Measurements from ENCODE around the gene KCNIP2. TPM values are rescaled to one million over a fixed set of nuclear protein-coding genes. Genes with fewer than 3 reads are reported as not detected.

The KCNIP2 gene
- total RNA-seq, 1 donor from 2014 or later, result not detected

DNA sequence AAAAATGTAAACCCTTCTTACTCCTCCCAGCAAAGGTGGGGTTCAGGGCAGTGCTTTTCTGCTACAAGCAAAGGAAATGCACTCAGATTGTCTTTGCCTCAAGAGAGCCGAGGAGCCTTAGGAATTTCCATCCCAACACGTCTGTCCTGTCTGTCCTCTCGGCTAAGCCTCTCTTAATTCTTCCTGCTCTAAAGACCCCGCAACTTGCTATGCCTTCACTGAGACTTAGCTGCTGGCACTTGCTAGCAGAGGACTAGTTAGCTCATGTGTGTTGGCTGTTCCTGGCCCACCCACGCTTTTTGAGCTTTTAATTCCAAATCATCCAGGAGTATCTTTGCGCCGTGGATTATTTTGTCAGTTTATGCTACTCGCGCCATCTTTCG lies 59.9 kb downstream of the KCNIP2 start:
- Histone ChIP-seq H3K36me3 (ENCODE audit: control insufficient read depth, insufficient read depth, low read length) (peaks cover 15% of the 10 kb centered on the region), H3K27me3 (ENCODE audit: control insufficient read depth, insufficient read depth, low read length) (no peaks in the 10 kb centered on the region), H3K4me3 (ENCODE audit: low read depth, low read length) (peak overlapping the region; percentile 95)
- TF ChIP-seq, protein P1, sequence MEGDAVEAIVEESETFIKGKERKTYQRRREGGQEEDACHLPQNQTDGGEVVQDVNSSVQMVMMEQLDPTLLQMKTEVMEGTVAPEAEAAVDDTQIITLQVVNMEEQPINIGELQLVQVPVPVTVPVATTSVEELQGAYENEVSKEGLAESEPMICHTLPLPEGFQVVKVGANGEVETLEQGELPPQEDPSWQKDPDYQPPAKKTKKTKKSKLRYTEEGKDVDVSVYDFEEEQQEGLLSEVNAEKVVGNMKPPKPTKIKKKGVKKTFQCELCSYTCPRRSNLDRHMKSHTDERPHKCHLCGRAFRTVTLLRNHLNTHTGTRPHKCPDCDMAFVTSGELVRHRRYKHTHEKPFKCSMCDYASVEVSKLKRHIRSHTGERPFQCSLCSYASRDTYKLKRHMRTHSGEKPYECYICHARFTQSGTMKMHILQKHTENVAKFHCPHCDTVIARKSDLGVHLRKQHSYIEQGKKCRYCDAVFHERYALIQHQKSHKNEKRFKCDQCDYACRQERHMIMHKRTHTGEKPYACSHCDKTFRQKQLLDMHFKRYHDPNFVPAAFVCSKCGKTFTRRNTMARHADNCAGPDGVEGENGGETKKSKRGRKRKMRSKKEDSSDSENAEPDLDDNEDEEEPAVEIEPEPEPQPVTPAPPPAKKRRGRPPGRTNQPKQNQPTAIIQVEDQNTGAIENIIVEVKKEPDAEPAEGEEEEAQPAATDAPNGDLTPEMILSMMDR (IDR thresholded peaks at IDR 0.05; ENCODE audit: insufficient read depth, low read length, severe bottlenecking), result no peak
- DNase-seq (ENCODE audit: low read depth) (peak; percentile 25), FAIRE-seq (no peak)

DNA sequence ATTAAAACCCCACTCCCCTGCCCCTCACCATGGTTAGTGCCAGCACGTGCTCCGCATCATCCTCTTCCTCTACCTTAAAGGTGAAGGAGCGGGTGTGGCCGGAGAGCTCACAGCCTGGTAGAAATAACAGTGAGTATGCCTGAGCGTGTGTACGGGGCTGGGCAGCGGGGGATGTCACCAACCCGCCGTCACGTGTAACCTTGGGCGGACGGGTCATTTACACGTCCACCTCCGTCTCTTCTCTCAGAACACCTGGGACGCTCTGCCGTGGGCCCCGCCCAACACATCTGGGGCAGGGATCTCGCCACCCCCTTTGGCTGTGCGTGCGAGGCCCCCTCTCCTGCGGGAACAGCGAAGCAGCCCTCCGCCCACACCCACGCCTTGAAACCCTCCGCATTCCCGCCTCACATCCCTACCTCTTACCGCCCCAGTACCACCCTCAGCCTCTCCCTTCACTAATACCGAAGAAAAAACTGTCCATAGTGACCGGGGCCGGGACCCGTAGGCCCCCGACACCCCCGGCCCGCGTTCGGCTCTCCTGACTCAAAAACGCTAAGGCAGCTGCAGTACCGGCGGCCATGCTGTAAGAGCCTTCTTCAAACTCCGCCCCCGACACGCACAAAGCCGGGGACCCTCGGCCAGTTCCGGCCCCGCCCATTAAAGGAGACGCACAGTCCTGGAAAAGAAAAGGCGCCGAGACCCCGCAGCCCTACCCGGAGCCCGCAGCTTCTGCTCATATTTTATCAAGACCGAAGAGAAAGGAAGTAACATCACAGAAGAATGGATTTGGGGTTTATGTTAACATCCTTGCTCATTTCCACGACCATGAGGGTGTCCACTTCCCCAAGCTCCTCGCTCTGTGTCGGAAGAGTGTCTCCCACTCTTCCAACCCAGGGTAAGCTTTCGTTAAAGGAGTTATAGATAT lies 60.5 kb downstream of the KCNIP2 start, which contains the start of gene NPM3:
Gene NPM3 (minus strand): TSS at position 636 of the 925 bp plus-strand sequence. CDS start 56 bp downstream, at position 580.
- FAIRE-seq (no peak), DNase-seq (ENCODE audit: low read depth) (peak; percentile 60)
- Histone ChIP-seq H3K4me3 (ENCODE audit: low read depth, low read length) (peak within 1 kb of the TSS; percentile 95), H3K27me3 (ENCODE audit: control insufficient read depth, insufficient read depth, low read length) (no peaks in the 10 kb centered on the region), H3K36me3 (ENCODE audit: control insufficient read depth, insufficient read depth, low read length) (peaks cover 17% of the 10 kb centered on the region)
- TF ChIP-seq, protein P1 (IDR thresholded peaks at IDR 0.05; ENCODE audit: insufficient read depth, low read length, severe bottlenecking), result no peak

DNA sequence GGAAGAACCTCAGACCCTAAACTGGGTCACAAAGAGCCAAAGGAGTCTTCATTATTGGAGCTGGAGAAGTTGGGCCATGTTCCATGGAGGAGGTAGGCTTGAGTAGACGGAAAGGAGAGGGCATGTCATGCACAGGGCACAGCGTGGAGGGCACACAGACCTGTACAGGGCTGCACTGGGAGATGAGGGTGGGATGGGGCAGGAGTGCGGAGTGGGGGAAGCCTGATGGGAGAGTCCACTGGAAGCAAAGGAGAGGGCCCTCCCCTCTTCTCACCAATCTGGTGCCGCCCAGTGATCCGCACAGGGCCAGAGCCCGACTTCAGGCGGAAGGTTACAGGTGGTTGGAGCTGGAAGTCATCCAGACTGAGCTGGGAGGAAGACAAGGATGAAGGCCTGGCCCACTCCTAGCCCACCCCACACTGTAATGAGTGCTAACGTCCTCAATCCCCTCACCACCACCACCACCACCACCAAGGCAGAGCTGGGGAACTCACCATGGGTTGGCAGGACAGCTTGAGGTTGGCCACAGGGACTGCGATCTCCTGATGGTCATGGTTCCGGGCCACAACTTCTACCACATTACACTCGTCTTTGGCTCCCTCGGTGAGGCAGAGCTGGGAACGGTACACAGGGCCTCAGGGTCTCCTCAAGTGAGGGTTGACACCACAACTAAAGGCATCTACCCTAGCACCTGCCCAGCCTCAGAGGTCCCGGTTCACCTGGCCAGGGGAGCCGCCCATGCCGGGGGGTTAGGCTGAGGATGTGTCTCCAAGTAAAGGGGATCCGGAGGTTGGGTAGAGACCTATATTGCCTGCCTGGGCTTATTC lies 61.4 kb downstream of the KCNIP2 start:
- FAIRE-seq (no peak), DNase-seq (ENCODE audit: low read depth) (no peak)
- TF ChIP-seq, protein P1 (IDR thresholded peaks at IDR 0.05; ENCODE audit: insufficient read depth, low read length, severe bottlenecking), result no peak
- peaks cover 14% of the 10 kb centered on the region for H3K36me3 ChIP-seq (ENCODE audit: control insufficient read depth, insufficient read depth, low read length)
- peaks cover 2% of the 10 kb centered on the region for H3K27me3 ChIP-seq (ENCODE audit: control insufficient read depth, insufficient read depth, low read length)
- H3K4me3 ChIP-seq (ENCODE audit: low read depth, low read length), result peak overlapping the region; percentile 95

DNA sequence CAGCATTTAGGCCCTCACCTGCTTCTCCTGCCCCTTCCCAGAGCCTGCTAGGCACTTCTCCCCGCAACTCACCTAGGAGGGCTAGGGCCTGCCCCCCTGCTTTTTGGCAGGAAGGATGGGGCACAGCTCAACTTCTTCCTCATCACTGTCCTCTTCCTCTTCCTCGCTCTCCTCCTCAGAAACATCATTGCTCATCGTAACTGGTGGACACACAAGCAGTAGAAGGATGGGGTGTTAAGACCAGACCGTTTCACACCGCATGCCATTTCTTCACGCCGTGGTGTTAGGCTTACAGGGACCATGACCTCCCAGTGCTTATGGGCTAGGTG lies 62.0 kb downstream of the KCNIP2 start:
- TF ChIP-seq, protein P1 (IDR thresholded peaks at IDR 0.05; ENCODE audit: insufficient read depth, low read length, severe bottlenecking), result no peak
- Histone ChIP-seq H3K36me3 (ENCODE audit: control insufficient read depth, insufficient read depth, low read length) (peaks cover 12% of the 10 kb centered on the region), H3K27me3 (ENCODE audit: control insufficient read depth, insufficient read depth, low read length) (peaks cover 5% of the 10 kb centered on the region), H3K4me3 (ENCODE audit: low read depth, low read length) (no peak overlapping the region)
- DNase-seq (ENCODE audit: low read depth) (no peak), FAIRE-seq (no peak)

DNA sequence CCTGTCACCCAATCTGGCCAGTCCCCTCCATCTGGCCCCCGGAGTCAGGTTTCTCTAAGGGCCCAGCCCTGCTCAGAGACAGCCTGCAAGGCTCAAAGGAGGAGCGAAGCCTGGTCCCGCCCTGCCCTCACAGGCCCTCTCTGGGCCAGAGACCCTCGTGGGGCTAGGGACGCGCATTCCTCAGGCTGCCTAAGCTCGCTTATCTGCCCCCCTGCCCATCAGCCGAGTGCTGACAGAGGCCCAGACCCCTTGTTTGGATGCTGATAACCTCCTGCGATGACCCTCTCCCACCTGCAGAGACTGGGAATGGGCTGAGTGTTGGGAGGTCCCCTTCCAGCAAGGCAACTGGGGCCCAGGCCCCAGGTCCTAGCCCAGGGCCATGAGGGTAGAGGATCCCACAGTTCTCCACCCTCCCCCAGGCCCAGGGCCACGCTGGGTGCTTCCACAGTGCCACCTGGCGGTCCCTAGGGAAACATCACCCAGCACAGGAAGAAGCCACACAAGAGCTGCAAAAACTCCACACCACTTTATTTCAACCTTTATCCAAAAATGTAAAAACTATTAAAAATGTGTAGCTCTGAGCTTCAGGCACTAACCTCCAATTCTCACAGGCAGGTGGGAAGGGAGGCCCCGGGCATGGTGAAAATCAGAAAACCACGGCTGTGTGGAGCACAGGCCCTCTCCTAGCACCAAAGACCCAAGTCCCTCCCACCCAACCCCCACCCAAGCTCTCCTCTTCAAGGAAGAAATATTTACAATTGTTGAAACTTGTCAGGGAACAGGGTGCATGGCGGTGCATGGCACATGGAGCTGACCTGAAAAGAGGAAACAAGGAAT lies 62.6 kb downstream of the KCNIP2 start:
- TF ChIP-seq, protein P1 (IDR thresholded peaks at IDR 0.05; ENCODE audit: insufficient read depth, low read length, severe bottlenecking), result peak; percentile 96
- peaks cover 8% of the 10 kb centered on the region for H3K36me3 ChIP-seq (ENCODE audit: control insufficient read depth, insufficient read depth, low read length)
- FAIRE-seq, result no peak
- H3K27me3 ChIP-seq (ENCODE audit: control insufficient read depth, insufficient read depth, low read length), result peaks cover 7% of the 10 kb centered on the region
- DNase-seq (ENCODE audit: low read depth), result peak; percentile 48
- H3K4me3 ChIP-seq (ENCODE audit: low read depth, low read length), result no peak overlapping the region
